Activated CD4-positive, alpha-beta T cell treated with anti-CD3 and anti-CD28 coated beads, Interleukin-2, amount 50 U/mL, for 1 hour (primary cell): ENCODE results near the gene CABLES1.
"Not testable (repeated sequence)": the region's sequence is repeated elsewhere in the genome, so short reads cannot be mapped to it uniquely, and the experiment has no call there.

Experiments used
- DNase-seq: peaks from one replicate; pipeline ENCODE4 v3.0.0-alpha.2; 2020

The CABLES1 gene

DNA sequence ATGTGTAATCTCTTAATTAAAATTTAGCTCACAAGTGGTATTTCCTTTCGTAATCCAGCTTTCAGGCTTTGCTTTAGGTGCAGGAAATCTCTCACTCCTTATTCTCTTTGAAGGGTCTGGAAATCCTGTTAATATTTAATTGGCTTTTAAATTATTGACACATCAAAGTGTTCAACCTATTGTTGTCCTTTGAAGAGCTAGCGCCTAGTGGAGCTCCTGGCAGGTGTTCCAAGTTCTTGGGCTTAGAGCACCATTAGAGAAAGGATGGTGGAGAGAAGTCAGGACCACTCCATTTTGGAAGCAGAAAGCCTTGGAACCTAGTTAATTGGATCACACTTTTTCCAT is 92.4 kb downstream of the CABLES1 start:
- no peak for DNase-seq

DNA sequence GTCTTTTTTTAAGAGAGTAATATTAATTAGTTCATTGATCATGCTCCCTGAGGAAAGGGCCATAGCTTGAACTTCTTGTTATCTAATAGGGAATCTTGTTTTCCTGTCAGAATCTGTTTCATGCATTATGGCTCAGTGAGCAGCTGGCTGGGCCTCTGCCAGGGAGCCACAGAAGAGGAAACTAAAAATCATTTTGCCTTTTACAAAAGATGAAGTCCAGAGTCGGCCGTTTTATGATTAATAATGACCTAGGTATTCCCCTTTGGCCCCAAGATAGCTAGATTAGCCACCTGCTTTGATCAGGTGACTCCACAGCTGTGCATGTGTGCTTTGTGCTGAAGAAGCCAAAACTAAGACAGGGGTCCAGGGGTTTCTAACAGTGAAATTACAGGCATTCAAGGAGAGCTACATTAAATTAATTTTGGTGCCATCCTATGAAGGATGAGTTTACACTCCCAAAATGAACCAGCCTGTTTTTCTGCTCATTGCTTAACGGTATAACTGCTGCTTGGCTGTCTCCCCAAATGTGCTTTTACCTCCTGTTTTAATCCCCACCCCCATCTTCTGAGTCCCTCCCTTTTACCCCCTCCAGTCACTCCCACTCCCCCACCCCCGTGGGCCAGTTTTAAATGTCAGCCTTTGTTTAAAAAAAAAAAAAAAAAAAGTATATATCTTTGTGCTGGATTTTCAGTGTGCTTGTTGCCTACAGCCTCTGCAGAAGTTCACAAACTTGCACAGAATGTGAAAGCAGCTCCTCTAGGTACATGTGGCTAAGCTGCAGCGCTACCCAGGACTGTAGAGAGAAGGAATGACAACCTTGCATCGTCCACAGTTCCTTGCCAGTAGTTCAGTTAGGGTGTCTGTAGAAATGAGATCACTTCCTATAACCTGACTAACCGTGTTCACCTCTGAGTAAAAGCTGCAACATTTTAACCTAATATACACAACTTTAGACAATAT is 93.1 kb downstream of the CABLES1 start:
- no peak for DNase-seq

- no peak for DNase-seq
Observed at GRCh38 chr18:23229472-23229871, 94.2 kb downstream of the CABLES1 start.

GRCh38 chr18:23230686-23231085 is 95.4 kb downstream of the CABLES1 start:
- no peak for DNase-seq

- DNase-seq: peak; percentile 46
Observed at GRCh38 chr18:23231340-23232021, 96.2 kb downstream of the CABLES1 start.

DNA sequence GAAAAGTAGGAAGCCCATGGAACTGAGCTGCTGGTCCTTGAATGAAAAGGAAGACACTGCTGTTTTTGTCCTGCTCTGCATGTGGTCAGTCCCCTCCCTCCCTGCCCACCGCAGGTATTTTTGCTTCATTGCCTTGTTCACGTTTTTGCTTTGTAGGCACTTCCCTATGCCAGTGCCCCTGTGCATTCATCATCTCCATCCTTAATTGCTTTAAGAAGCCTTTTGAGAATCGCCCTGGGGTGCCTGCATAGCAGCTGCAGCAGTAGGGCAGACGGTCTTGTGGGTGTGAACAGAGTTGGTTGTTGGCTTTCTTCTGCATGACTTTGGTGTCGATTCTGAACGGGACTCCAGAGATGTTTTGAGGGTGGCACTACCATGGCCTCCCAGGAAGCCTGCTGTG is 97.0 kb downstream of the CABLES1 start:
- DNase-seq: no peak

DNA sequence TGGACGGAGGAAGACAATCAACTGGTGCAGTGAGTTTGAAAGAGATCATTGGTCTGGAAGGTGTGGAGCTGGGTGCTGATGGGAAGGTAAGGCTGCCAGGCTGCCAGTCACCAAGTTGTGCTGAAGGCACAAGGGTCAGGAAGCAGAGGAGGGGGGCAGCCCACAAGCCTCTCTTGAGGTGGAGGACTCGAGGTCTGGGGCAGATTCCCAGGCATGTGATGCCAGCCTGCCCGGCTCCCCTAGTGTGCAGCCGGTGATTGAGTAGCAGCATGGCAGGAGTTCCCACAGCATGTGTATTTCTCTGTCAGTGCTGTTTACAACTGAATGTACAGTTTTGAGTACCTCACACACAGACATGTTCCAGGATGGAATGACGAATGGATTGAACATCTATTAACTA is 99.3 kb downstream of the CABLES1 start:
- DNase-seq: no peak

GRCh38 chr18:23235336-23235735 is 100.1 kb downstream of the CABLES1 start:
- no peak for DNase-seq

DNA sequence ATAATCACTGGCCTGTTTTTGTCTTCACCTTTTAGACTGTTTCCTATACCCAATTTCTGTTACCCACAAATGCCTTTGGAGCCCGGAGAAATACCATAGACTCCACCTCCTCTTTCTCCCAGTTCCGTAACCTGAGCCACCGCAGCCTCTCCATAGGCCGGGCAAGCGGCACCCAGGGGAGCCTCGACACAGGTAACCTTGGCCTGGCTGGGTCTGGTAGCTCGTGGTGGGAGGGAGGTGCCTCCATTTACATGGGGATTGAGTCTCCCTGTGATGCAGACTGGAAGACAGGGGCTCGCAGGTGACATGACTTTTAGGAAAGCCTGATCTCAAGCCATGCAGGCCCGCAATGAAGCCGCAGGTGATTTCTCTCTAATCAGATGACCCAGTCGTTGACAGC is 100.6 kb downstream of the CABLES1 start:
- no peak for DNase-seq

DNA sequence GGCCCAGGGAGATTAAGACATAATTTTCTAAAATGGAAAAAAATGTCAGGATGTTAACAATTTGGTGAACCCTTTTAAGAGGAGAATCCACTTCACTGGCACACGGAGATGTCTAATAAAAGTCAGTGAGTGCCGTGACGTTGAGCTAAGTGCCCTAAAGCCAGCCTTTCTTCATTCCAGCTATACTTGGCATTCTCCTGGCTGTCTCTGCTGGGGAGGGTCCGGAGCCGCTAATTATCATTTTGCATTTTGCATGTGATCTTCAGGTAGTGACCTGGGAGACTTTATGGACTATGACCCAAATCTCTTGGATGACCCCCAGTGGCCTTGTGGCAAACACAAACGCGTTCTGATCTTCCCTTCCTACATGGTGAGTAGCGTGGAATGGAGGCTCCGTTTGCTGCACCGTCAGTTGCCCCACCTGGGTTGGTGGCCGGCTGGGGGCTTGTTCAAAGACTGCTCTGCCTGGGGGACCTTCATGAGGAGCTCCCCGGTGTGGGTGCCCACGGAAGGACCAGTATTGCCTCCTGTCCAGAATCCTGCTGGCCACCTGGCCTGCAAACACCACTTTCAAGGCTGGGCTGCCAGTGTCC is 101.7 kb downstream of the CABLES1 start:
- DNase-seq: no peak

DNA sequence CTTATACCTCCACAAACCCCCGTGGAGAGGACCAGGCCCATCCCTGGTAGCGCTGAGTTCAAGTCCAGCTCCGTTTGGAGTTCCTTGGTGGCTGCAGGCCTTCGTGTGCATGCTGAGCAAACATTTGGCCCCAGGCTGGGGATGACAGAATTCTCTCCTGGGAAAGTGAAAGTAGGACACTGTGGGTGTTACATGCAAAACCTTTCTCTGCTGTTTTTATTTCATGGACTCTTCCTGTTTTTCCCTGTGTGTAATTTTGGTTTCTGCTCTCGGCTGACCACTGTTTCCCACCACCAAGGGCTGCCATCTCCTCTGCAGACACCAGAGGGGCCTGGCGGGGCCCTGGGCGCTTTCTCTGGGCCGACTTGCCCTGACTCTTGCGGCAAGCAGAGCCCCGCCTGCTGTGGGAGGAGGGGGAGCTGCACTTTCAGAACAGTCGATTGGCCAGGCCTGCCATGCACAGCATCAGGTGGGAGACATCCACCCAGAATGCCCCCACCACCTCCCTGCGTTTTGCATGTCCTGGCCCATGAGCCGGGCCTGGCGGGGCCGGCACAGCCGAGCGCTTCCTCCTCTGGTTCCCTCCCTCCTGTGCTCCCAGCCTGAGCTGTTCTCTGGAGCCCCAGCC is 102.4 kb downstream of the CABLES1 start:
- DNase-seq: peak; percentile 21

GRCh38 chr18:23238152-23238531 is 102.9 kb downstream of the CABLES1 start:
- no peak for DNase-seq

DNA sequence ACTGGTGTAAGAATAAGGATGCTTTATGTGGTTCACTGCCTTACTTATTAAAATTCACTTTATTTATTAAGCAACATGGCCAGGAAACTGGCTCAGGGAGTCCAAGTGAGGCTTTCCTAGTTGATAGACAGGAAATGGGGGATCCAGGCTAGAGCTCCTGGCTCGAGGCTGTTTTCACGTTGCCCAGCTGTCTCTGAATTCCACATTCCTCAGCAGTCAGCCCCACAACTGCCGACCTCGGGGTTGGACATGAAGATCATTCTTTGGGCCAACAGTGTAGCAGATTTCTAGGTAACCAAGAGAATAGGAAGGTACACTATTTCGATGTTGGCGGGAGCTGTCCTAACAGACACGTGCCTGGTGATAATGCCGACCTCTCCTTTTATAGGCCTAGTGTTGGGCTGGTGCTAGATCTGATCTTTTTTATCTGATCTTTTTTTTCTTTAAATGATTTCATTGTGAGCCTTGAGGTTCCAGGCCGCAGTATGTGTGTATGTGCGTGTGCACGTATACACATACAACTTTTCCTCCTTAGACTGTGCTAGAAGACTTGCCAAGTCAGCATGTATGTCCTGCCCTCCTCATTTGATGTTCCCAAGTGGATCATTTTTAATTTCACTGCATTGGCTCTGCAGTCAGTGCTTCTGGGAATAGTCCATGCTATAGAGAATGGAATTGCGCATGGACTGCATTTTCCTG is 103.5 kb downstream of the CABLES1 start:
- DNase-seq: no peak

GRCh38 chr18:23239350-23239692 is 104.0 kb downstream of the CABLES1 start:
- DNase-seq: no peak

- no peak for DNase-seq
Observed at GRCh38 chr18:23239885-23240608, 104.8 kb downstream of the CABLES1 start.

- DNase-seq: no peak
Observed at GRCh38 chr18:23240609-23240930, 105.3 kb downstream of the CABLES1 start.

- DNase-seq: not testable (repeated sequence)
Observed at GRCh38 chr18:23241833-23242496, 106.7 kb downstream of the CABLES1 start.

- DNase-seq: no peak
Observed at GRCh38 chr18:23243178-23243577, 107.9 kb downstream of the CABLES1 start.

DNA sequence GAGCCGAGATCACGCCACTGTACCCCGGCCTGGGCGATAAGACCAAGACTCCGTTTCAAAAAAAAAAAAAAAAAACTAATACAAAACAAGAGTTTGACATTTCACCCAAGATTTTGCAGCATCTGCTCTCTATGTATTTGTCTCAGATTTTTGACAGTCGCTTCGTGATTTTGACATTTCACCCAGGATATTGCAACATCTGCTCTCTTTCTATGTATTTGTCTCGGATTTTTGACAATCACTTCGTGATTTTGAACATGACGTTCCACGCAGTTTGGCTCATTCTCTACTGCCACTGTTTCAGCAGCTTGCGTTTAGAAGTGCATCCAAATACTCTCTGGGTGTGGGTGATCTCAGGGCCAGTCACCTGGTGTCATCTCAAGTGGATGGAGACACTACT is 108.5 kb downstream of the CABLES1 start:
- DNase-seq: no peak

DNA sequence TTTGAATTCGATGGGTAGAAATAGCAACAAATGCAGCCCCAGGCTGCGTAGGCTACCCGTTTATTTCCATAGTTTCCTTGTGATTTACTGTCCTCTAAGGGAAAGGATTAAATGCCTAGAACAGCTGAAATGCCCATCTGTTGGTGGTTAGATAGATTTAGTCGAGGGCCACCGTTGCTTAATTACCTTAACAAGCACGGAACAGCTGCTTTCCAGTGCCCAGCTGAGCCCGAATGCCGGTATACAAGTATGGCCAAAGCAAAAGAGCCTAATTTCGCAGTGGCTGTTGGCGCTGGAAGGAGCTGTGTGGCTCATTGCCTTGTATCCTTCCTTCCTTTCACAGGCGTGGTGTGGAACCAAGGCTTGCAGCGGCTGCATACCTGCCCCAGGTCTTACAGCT is 109.1 kb downstream of the CABLES1 start:
- no peak for DNase-seq

- DNase-seq: no peak
Observed at GRCh38 chr18:23245461-23245860, 110.2 kb downstream of the CABLES1 start.

- no peak for DNase-seq
Observed at GRCh38 chr18:23247331-23247730, 112.0 kb downstream of the CABLES1 start.
